AG10803 (cell line): ENCODE data around the gene CDT1.
"Not testable (repeated sequence)": the region's sequence is repeated elsewhere in the genome, so short reads cannot be mapped to it uniquely, and the experiment has no call there.

Experiments used
- DNase-seq: peaks from one replicate; pipeline ENCODE4 v3.0.0; 2010; ENCODE audit warnings: low read depth
- H3K4me3 ChIP-seq: 2 replicates; pipeline ENCODE4 v1.5.1; 2011; ENCODE audit warnings: mild to moderate bottlenecking, low read length, control low read depth
- TF ChIP-seq, protein P1 (sequence below): conservative IDR thresholded peaks from 2 replicates; pipeline ENCODE4 v1.5.1; 2011; ENCODE audit warnings: mild to moderate bottlenecking, low read length, control low read depth, inconsistent platforms

Gene CDT1

GRCh38 chr16:88817785-88818574, 14.4 kb downstream of the CDT1 start:
- H3K4me3 ChIP-seq = no peak overlapping the region
- TF ChIP-seq, protein P1, sequence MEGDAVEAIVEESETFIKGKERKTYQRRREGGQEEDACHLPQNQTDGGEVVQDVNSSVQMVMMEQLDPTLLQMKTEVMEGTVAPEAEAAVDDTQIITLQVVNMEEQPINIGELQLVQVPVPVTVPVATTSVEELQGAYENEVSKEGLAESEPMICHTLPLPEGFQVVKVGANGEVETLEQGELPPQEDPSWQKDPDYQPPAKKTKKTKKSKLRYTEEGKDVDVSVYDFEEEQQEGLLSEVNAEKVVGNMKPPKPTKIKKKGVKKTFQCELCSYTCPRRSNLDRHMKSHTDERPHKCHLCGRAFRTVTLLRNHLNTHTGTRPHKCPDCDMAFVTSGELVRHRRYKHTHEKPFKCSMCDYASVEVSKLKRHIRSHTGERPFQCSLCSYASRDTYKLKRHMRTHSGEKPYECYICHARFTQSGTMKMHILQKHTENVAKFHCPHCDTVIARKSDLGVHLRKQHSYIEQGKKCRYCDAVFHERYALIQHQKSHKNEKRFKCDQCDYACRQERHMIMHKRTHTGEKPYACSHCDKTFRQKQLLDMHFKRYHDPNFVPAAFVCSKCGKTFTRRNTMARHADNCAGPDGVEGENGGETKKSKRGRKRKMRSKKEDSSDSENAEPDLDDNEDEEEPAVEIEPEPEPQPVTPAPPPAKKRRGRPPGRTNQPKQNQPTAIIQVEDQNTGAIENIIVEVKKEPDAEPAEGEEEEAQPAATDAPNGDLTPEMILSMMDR = no peak
- no peak for DNase-seq

- H3K4me3 ChIP-seq = no peak overlapping the region
- DNase-seq = no peak
- TF ChIP-seq, protein P1 = no peak
Measured at GRCh38 chr16:88818575-88818874, 14.9 kb downstream of the CDT1 start.

GRCh38 chr16:88819126-88819525, 15.5 kb downstream of the CDT1 start:
- H3K4me3 ChIP-seq = no peak overlapping the region
- TF ChIP-seq, protein P1 = no peak
- no peak for DNase-seq

DNA sequence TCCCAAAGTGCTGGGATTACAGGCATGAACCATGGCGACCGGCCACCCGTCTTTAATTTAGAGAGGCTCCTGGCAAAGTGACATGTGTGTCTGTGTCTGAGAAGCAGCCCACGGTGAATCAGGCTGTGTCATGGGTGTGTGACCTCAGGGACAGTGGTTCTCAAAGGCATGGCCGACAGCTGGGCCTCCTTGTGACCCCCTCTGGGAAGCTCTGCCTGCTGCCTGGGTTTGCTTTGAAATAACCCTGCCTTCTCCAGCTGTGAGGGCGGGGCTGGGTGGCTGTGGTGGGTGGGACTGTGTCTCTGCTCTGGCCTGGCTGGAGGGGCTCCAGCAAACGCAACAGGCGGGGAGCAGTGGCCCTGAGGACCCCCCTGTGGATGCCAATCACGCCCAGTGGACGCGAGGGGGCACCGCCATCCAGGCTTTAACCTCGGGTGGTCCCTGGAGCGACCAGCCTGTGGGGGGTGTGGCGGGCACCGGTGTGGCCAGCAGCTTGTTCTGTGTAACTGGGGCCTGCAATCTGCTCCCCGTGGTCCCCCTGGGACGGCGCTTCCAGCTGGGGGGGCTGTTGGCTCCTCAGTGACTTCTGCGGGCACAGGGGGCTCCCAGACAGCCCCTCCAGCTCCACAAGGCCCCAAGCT, 16.9 kb downstream of the CDT1 start:
- no peak overlapping the region for H3K4me3 ChIP-seq
- TF ChIP-seq, protein P1 = no peak
- no peak for DNase-seq

DNA sequence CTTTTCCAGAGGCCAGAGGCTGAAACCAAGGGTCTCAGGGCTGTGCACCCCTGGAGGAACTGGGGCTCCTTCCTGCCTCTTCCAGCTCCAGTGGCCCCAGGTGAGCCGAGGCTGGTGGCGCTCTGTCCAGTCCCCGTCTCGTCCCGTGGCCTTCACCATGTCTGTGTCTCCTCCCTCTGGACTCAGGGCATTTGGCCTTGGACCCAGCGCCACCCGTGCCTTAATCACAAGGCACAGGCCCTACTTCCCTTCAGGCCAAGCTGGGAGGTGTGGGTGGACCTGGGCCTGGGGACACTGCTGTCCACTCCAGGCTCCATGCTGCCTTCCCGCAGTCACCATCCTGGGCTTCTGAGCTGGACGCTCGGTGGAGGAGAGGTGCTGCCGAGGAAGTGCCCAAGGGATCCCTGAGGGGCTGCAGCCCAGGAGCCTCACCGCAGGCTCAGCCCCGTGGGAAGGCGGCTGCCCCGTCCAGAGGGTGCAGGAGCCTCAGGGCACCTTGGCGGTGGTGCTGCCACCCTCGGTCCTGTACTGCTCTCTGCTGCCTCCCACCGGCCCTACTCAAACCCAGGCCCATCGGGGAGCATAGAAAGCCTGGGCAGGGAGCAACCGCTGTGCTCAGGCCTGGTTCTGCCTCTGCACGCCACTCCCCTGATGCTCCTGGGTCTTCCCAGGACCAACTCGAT, 17.7 kb downstream of the CDT1 start:
- H3K4me3 ChIP-seq = no peak overlapping the region
- DNase-seq = no peak

DNA sequence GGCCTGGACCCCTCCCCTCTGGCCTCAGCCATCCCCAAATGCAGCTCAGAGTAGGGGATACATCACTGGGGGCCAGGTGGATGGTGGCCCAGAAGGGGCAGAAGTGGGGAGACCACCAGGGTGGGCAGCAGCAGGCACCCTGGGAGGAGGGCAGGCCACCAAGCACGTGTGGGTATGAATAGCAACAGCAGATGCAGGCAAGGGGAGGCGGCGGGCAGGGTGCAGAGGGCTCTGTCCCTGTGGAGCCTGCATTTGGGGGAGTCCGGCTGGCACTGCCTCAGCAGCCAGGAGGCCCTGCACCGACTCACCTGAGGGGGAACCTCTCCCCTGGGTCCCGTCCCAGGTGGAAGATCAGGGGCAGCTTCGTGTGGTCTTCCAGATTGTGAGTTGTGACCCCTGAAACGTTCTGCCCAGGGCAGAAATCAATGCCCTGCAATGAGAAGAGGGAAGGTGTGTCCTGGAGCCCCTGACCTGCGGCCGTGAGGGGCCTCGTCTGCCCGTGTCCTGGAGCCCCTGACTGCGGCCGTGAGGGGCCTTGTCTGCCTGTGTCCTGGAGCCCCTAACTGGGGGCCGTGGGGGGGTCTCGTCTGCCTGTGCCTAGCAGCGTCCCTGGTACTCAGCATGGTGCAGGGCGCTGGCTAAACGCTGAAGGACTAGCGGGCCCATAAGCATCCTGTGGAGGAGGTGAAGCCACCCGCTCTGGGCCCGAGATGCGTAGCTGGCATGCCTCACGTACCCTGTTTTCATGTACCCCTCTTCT, 18.9 kb downstream of the CDT1 start:
- TF ChIP-seq, protein P1 = no peak
- DNase-seq = no peak
- H3K4me3 ChIP-seq = no peak overlapping the region

More for the DNA sequence above, 17.7 kb downstream of the CDT1 start:
- TF ChIP-seq, protein P1 = no peak

DNA sequence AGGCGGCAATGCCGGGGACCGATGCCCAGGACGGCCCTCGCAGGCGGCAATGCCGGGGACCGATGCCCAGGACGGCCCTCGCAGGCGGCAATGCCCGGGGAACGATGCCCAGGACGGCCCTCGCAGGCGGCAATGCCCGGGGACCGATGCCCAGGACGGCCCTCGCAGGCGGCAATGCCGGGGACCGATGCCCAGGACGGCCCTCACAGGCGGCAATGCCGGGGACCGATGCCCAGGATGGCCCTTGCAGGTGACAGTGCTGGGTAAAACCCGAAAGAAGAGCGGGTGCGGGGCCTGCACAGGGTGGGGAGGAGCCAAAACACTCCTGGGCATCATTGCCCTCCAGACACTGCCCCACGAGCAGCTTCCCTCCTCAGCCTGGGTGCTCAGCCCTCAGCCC, 20.1 kb downstream of the CDT1 start:
- DNase-seq, H3K4me3 ChIP-seq: not testable (repeated sequence)
